Measurements from ENCODE around the gene TNIK.

Gene TNIK

DNA sequence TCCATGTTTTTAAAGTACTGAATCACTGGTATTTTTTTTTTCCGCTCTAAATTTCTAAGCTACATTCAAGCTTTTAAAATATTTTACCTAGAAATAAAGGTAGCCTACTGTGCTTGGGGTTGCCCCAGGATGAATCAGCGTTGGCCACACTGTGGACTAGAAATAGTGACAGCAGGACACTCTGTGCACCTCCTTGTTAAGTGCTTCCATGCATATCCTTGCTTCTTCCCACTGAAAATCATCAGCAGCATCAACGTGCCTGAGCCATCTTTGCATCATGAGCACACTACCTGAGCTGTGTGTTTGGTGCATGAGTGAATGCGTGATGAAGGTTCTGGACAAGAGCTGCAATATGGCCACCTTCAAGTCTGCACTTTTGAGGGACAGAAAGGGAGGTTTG, 291.7 kb downstream of the TNIK start:
- H3K9me3 ChIP-seq (ENCODE audit: insufficient read depth, low read length): no peaks in the 10 kb centered on the region
- no peaks in the 10 kb centered on the region for H3K27me3 ChIP-seq (ENCODE audit: low read depth, low read length)
- H3K27ac ChIP-seq (ENCODE audit: low read length): no peak overlapping the region
- no peak for TF ChIP-seq EZH2phosphoT487 (IDR thresholded peaks at IDR 0.05; ENCODE audit: low read depth)
- TF ChIP-seq, protein P1, sequence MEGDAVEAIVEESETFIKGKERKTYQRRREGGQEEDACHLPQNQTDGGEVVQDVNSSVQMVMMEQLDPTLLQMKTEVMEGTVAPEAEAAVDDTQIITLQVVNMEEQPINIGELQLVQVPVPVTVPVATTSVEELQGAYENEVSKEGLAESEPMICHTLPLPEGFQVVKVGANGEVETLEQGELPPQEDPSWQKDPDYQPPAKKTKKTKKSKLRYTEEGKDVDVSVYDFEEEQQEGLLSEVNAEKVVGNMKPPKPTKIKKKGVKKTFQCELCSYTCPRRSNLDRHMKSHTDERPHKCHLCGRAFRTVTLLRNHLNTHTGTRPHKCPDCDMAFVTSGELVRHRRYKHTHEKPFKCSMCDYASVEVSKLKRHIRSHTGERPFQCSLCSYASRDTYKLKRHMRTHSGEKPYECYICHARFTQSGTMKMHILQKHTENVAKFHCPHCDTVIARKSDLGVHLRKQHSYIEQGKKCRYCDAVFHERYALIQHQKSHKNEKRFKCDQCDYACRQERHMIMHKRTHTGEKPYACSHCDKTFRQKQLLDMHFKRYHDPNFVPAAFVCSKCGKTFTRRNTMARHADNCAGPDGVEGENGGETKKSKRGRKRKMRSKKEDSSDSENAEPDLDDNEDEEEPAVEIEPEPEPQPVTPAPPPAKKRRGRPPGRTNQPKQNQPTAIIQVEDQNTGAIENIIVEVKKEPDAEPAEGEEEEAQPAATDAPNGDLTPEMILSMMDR (IDR thresholded peaks at IDR 0.05; ENCODE audit: low read depth, low read length): no peak
- H3K4me2 ChIP-seq (ENCODE audit: low read length): no peak overlapping the region
- no peak overlapping the region for H3K9ac ChIP-seq (ENCODE audit: low read length)
- H4K20me1 ChIP-seq (ENCODE audit: insufficient read depth, low read length): no peaks in the 10 kb centered on the region
- peaks cover 18% of the 10 kb centered on the region for H3K4me1 ChIP-seq (ENCODE audit: low read length)
- no peak overlapping the region for H2AFZ ChIP-seq (ENCODE audit: low read depth, low read length)
- H3K79me2 ChIP-seq (ENCODE audit: low read length): no peaks in the 10 kb centered on the region
- peaks cover 31% of the 10 kb centered on the region for H3K36me3 ChIP-seq (replicated peaks; ENCODE audit: low read depth, low read length)
- no peak overlapping the region for H3K4me3 ChIP-seq (ENCODE audit: low read length)

DNA sequence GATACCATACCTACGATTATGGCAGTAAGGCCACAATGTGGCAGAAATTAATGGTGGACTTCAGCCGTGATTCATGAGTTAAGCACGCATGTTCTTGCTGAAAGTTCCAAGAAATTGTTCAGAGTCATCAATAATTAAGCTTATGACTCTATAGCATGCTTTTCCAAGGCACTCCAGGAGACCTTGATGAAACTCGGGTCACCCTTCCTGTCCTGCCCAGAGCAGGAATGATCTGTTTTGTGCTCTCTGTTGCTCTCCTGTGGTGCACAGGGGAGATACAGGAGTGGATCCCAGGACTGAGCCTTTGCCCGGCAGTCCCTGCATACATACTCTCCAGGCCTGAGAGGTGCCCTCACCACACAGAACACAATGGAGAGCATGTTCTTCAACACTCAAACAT, 292.1 kb downstream of the TNIK start:
- H3K9ac ChIP-seq (ENCODE audit: low read length): no peak overlapping the region
- H2AFZ ChIP-seq (ENCODE audit: low read depth, low read length): no peak overlapping the region
- peaks cover 34% of the 10 kb centered on the region for H3K36me3 ChIP-seq (replicated peaks; ENCODE audit: low read depth, low read length)
- TF ChIP-seq, protein P1 (IDR thresholded peaks at IDR 0.05; ENCODE audit: low read depth, low read length): no peak
- TF ChIP-seq EZH2phosphoT487 (IDR thresholded peaks at IDR 0.05; ENCODE audit: low read depth): no peak
- H3K27ac ChIP-seq (ENCODE audit: low read length): no peak overlapping the region
- no peaks in the 10 kb centered on the region for H3K9me3 ChIP-seq (ENCODE audit: insufficient read depth, low read length)
- H3K4me1 ChIP-seq (ENCODE audit: low read length): peaks cover 22% of the 10 kb centered on the region
- no peaks in the 10 kb centered on the region for H3K27me3 ChIP-seq (ENCODE audit: low read depth, low read length)
- H3K79me2 ChIP-seq (ENCODE audit: low read length): no peaks in the 10 kb centered on the region
- no peak overlapping the region for H3K4me3 ChIP-seq (ENCODE audit: low read length)
- H3K4me2 ChIP-seq (ENCODE audit: low read length): no peak overlapping the region
- H4K20me1 ChIP-seq (ENCODE audit: insufficient read depth, low read length): no peaks in the 10 kb centered on the region

DNA sequence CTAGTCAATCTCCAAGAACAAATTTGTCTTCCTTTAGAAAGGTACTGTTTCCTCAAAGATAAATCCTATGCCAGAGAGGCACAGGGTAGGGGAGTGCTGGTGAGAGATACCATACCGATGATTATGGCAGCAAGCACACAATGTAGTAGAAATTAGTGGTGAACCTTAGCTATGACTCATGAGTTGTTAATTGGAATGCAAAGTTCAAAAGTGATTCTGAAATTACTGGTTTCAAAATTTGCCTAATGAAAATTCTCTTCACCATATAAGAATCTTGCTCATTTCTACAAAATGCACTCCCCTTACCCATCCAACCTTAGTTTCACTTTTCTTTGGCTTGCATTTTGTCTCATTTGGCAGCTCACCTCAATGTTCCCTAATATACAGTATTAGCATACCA, 294.2 kb downstream of the TNIK start:
- Histone ChIP-seq H3K9ac (ENCODE audit: low read length) (peak overlapping the region; percentile 11; the same call in 1 of the 2 replicates), H3K27me3 (ENCODE audit: low read depth, low read length) (no peaks in the 10 kb centered on the region), H4K20me1 (ENCODE audit: insufficient read depth, low read length) (no peaks in the 10 kb centered on the region), H3K9me3 (ENCODE audit: insufficient read depth, low read length) (no peaks in the 10 kb centered on the region), H3K4me2 (ENCODE audit: low read length) (peak overlapping the region; percentile 57), H3K79me2 (ENCODE audit: low read length) (no peaks in the 10 kb centered on the region), H3K36me3 (replicated peaks; ENCODE audit: low read depth, low read length) (peaks cover 41% of the 10 kb centered on the region), H2AFZ (ENCODE audit: low read depth, low read length) (no peak overlapping the region), H3K4me1 (ENCODE audit: low read length) (peaks cover 26% of the 10 kb centered on the region), H3K27ac (ENCODE audit: low read length) (peak overlapping the region; percentile 59), H3K4me3 (ENCODE audit: low read length) (peak overlapping the region; percentile 14)
- TF ChIP-seq, protein P1 (IDR thresholded peaks at IDR 0.05; ENCODE audit: low read depth, low read length): no peak
- no peak for TF ChIP-seq EZH2phosphoT487 (IDR thresholded peaks at IDR 0.05; ENCODE audit: low read depth)

DNA sequence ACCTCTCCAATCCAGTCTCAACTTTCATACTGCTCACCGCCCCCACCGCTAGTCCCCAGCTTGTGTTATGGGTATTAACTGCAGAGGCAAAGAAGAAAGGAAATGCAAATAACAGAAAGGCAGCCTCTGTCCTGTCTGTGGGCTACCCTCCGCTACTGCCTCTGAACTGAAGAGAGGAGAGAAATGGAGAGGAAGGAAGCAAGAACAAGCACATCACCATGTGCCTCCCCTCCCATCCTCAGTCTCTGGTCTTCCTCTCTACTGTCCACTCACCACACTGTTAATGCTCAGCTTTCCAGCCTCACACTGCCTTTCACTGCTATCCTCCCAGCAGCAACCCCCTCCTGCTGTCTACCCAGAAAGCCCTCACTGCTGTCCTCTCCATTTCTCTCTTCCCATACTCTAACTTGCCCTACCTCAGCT, 294.7 kb downstream of the TNIK start:
- H4K20me1 ChIP-seq (ENCODE audit: insufficient read depth, low read length): no peaks in the 10 kb centered on the region
- no peak for TF ChIP-seq EZH2phosphoT487 (IDR thresholded peaks at IDR 0.05; ENCODE audit: low read depth)
- TF ChIP-seq, protein P1 (IDR thresholded peaks at IDR 0.05; ENCODE audit: low read depth, low read length): no peak
- peaks cover 26% of the 10 kb centered on the region for H3K4me1 ChIP-seq (ENCODE audit: low read length)
- peak overlapping the region; percentile 59 for H3K27ac ChIP-seq (ENCODE audit: low read length)
- H2AFZ ChIP-seq (ENCODE audit: low read depth, low read length): no peak overlapping the region
- peak overlapping the region; percentile 11; the same call in 1 of the 2 replicates for H3K9ac ChIP-seq (ENCODE audit: low read length)
- H3K79me2 ChIP-seq (ENCODE audit: low read length): no peaks in the 10 kb centered on the region
- peaks cover 44% of the 10 kb centered on the region for H3K36me3 ChIP-seq (replicated peaks; ENCODE audit: low read depth, low read length)
- no peaks in the 10 kb centered on the region for H3K9me3 ChIP-seq (ENCODE audit: insufficient read depth, low read length)
- H3K4me2 ChIP-seq (ENCODE audit: low read length): peak overlapping the region; percentile 57
- H3K4me3 ChIP-seq (ENCODE audit: low read length): peak overlapping the region; percentile 14
- H3K27me3 ChIP-seq (ENCODE audit: low read depth, low read length): no peaks in the 10 kb centered on the region
